Caco-2 (cell line): Measurements from ENCODE around the gene CHGA. TPM values are rescaled to one million over a fixed set of nuclear protein-coding genes. Genes with fewer than 3 reads are reported as not detected.

Experiments used
- BruUV-seq: library from RNA; stranded (reverse); fragments of 400-500 nt; replicated peaks from 2 replicates; lab custom pipeline; 2021; lab: Mats Ljungman, UMichigan
- CTCF ChIA-PET: fragments of 300-600 bp; sonication (Branson Sonifier 250); formaldehyde crosslinking; loops from one replicate; lab custom pipeline; 2022; ENCODE audit warnings: antibody characterized with exemption; lab: Charles Lee
- POLR2A ChIA-PET: fragments of 300-600 bp; sonication (Branson Sonifier 250); formaldehyde crosslinking; loops from one replicate; lab custom pipeline; 2022; ENCODE audit warnings: antibody characterized with exemption; lab: Charles Lee
- DNase-seq, 2 experiments: peaks; one replicate each; pipeline versions ENCODE4 v3.0.0 to v3.0.0-alpha.2; 2020 to 2022
- H3K27me3 ChIP-seq: replicated peaks from 2 replicates; pipeline ENCODE4 v1.6.0; 2011; ENCODE audit warnings: low read length; ENCODE audit not compliant: control insufficient read depth, insufficient read depth
- H3K36me3 ChIP-seq: 2 replicates; pipeline ENCODE4 v1.5.1; 2011; ENCODE audit warnings: low read length; ENCODE audit not compliant: control insufficient read depth, insufficient read depth
- H3K4me1 ChIP-seq: fragments of 250-450 bp; sonication (Bioruptor Pico); 2 replicates; pipeline ENCODE4 v1.5.1; 2020; ENCODE audit warnings: mild to moderate bottlenecking
- H3K4me3 ChIP-seq: 2 replicates; pipeline ENCODE4 v1.5.1; 2011; ENCODE audit warnings: low read depth, mild to moderate bottlenecking, control low read depth, low read length
- H3K9me3 ChIP-seq: fragments of 250-450 bp; sonication (Bioruptor Pico); 2 replicates; pipeline ENCODE4 v1.5.1; 2020; ENCODE audit warnings: mild to moderate bottlenecking, moderate library complexity
- H3K27ac Mint-ChIP-seq: one replicate; pipeline ENCODE4 v1.8.0; 2022; ENCODE audit warnings: mixed read lengths; ENCODE audit not compliant: unreplicated experiment
- H3K27me3 Mint-ChIP-seq: one replicate; pipeline ENCODE4 v1.8.0; 2022; ENCODE audit warnings: mixed read lengths; ENCODE audit not compliant: insufficient read depth, unreplicated experiment
- H3K36me3 Mint-ChIP-seq: one replicate; pipeline ENCODE4 v1.8.0; 2022; ENCODE audit warnings: mild to moderate bottlenecking, mixed read lengths; ENCODE audit not compliant: insufficient read depth, unreplicated experiment
- H3K4me1 Mint-ChIP-seq: one replicate; pipeline ENCODE4 v1.8.0; 2022; ENCODE audit warnings: low read depth, mixed read lengths; ENCODE audit not compliant: unreplicated experiment
- H3K4me3 Mint-ChIP-seq: one replicate; pipeline ENCODE4 v1.8.0; 2022; ENCODE audit warnings: mild to moderate bottlenecking, moderate library complexity, mixed read lengths; ENCODE audit not compliant: unreplicated experiment
- H3K9me3 Mint-ChIP-seq: one replicate; pipeline ENCODE4 v1.8.0; 2022; ENCODE audit warnings: mixed read lengths; ENCODE audit not compliant: unreplicated experiment
- CTCF ChIP-seq, 2 experiments: fragments of 200-600 bp in 1 of 2; IDR thresholded peaks; 1 replicate in 1 of 2; 2 replicates in 1 of 2; pipeline versions ENCODE4 v1.5.1 to v1.8.0; 2011 to 2022; ENCODE audit warnings: antibody characterized with exemption in 1 of 2, control low read depth in 1 of 2, inconsistent platforms in 1 of 2, low read depth in 1 of 2, low read length in 1 of 2, mild to moderate bottlenecking in 1 of 2, moderate library complexity in 1 of 2; ENCODE audit not compliant: insufficient read depth in 1 of 2, severe bottlenecking in 1 of 2, unreplicated experiment in 1 of 2
- intact Hi-C: fragments of 100-400 bp; cut with micrococcal nuclease; formaldehyde crosslinking; loops from one replicate; pipeline ENCODE4 v1.10.0; 2022; ENCODE audit not compliant: unreplicated experiment
- total RNA-seq: library from RNA; stranded (reverse); gene quantifications from 2 replicates; pipeline ENCODE4 v1.2.3, GENCODE V29; 2022

The CHGA gene
- total RNA-seq, 1 experiment from 2014 or later = not detected

GRCh38 chr14:92928258-92928629 is 5.3 kb downstream of the CHGA start:
- ChIA-PET CTCF (no interaction called here), POLR2A (no interaction called here)
- Histone ChIP-seq H3K4me1 (no peaks in the 10 kb centered on the region), H3K4me3 (no peak overlapping the region), H3K9me3 (no peaks in the 10 kb centered on the region), H3K27me3 (no peaks in the 10 kb centered on the region), H3K36me3 (no peaks in the 10 kb centered on the region)
- TF ChIP-seq CTCF (IDR thresholded peaks at IDR 0.05; ENCODE audit: insufficient read depth in 1 of 2, low read depth in 1 of 2, low read length in 1 of 2, severe bottlenecking in 1 of 2, unreplicated experiment in 1 of 2) = no peak
- no peak for DNase-seq
- BruUV-seq = no TSS peak
- H3K4me3 Mint-ChIP-seq = no peak overlapping the region
- H3K27ac Mint-ChIP-seq = no peak overlapping the region
- intact Hi-C loops = no loop called here
- no peaks in the 10 kb centered on the region for H3K4me1 Mint-ChIP-seq
- no peaks in the 10 kb centered on the region for H3K9me3 Mint-ChIP-seq
- H3K27me3 Mint-ChIP-seq = no peaks in the 10 kb centered on the region
- H3K36me3 Mint-ChIP-seq = peaks cover 4% of the 10 kb centered on the region

DNA sequence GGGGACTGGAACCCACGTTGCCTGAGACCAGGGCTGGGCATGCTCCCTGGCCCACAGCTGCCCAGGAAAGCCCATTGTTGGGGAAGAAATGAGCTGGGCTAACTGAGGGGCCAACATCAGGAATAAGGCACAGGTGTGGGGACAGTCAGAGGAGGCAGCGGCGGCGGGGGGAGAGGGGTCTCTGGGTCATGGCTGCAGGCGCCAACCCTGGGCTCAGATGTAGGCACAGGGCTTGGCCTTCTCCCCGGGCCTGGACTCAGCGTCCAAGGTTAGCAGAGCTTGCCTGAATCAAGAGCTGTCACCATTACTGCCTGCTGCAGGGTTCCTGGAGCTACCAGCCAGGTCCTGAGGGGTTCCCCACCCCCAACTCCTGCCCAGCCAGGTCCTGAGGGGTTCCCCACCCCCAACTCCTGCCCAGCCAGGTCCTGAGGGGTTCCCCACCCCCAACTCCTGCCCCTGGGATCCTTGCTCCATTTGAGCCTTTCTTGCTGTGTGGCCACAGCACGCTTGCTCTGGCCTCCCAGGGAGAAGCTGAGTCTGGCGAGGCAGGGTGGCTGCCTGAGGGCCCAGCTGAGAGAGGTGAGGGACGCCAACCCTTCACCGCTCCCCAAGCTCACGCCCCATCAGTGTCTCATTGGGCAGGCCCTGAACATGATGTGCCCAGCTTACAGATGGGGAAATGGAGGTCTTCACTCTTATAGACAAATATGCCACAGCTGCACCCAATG is 6.2 kb downstream of the CHGA start:
- TF ChIP-seq CTCF (IDR thresholded peaks at IDR 0.05; ENCODE audit: insufficient read depth in 1 of 2, low read depth in 1 of 2, low read length in 1 of 2, severe bottlenecking in 1 of 2, unreplicated experiment in 1 of 2) = no peak
- H3K4me1 Mint-ChIP-seq = no peaks in the 10 kb centered on the region
- H3K27ac Mint-ChIP-seq = no peak overlapping the region
- Histone ChIP-seq H3K4me1 (no peaks in the 10 kb centered on the region), H3K36me3 (no peaks in the 10 kb centered on the region), H3K9me3 (no peaks in the 10 kb centered on the region), H3K27me3 (no peaks in the 10 kb centered on the region), H3K4me3 (no peak overlapping the region)
- H3K36me3 Mint-ChIP-seq = peaks cover 4% of the 10 kb centered on the region
- intact Hi-C loops = no loop called here
- no peaks in the 10 kb centered on the region for H3K27me3 Mint-ChIP-seq
- ChIA-PET CTCF (no interaction called here), POLR2A (no interaction called here)
- DNase-seq = no peak
- no peak overlapping the region for H3K4me3 Mint-ChIP-seq
- H3K9me3 Mint-ChIP-seq = no peaks in the 10 kb centered on the region
- no TSS peak for BruUV-seq

- ChIA-PET CTCF (no interaction called here), POLR2A (no interaction called here)
- no peaks in the 10 kb centered on the region for H3K4me1 ChIP-seq
- no peaks in the 10 kb centered on the region for H3K36me3 ChIP-seq
- H3K4me3 ChIP-seq = no peak overlapping the region
- H3K27ac Mint-ChIP-seq = no peak overlapping the region
- no peaks in the 10 kb centered on the region for H3K4me1 Mint-ChIP-seq
- H3K27me3 ChIP-seq = no peaks in the 10 kb centered on the region
- no peaks in the 10 kb centered on the region for H3K27me3 Mint-ChIP-seq
- no TSS peak for BruUV-seq
- peaks cover 8% of the 10 kb centered on the region for H3K36me3 Mint-ChIP-seq
- H3K9me3 ChIP-seq = no peaks in the 10 kb centered on the region
- H3K9me3 Mint-ChIP-seq = no peaks in the 10 kb centered on the region
- intact Hi-C loops = no loop called here
- DNase-seq = no peak
- TF ChIP-seq CTCF (IDR thresholded peaks at IDR 0.05; ENCODE audit: insufficient read depth in 1 of 2, low read depth in 1 of 2, low read length in 1 of 2, severe bottlenecking in 1 of 2, unreplicated experiment in 1 of 2) = no peak
- no peak overlapping the region for H3K4me3 Mint-ChIP-seq
Observed at GRCh38 chr14:92929689-92930608, 7.0 kb downstream of the CHGA start.
